ENCODE results near the gene REPS1. TPM values are rescaled to one million over a fixed set of nuclear protein-coding genes. Genes with fewer than 3 reads are reported as not detected.
"Not testable (repeated sequence)": the region's sequence is repeated elsewhere in the genome, so short reads cannot be mapped to it uniquely, and the experiment has no call there.

The REPS1 gene
- polyA plus RNA-seq, 1 experiment: 27.2 TPM

GRCh38 chr6:139028658-139029469 lies 40.8 kb upstream of the REPS1 start, which contains the start of gene ABRACL:
ABRACL (plus strand) TSS chr6:139028745; CDS start chr6:139034161, 5,416 bp downstream.
- CTCF ChIA-PET: no interaction called here
- H3K27me3 ChIP-seq (ENCODE audit: control insufficient read depth, insufficient read depth, low read length): no peaks in the 10 kb centered on the region
- DNase-seq (ENCODE audit: low read depth): no peak

GRCh38 chr6:139028215-139028657 lies 40.2 kb upstream of the REPS1 start:
- DNase-seq (ENCODE audit: low read depth): no peak
- H3K4me3 ChIP-seq (ENCODE audit: low read depth, low read length): peak overlapping the region; percentile 68
- H3K27me3 ChIP-seq (ENCODE audit: control insufficient read depth, insufficient read depth, low read length): no peaks in the 10 kb centered on the region
- ChIA-PET CTCF (no interaction called here), POLR2A (no interaction called here)
- no peak for TF ChIP-seq CTCF (IDR thresholded peaks at IDR 0.05; ENCODE audit: insufficient read depth, low read depth, low read length)
- H3K36me3 ChIP-seq (ENCODE audit: control insufficient read depth, insufficient read depth, low read length): peaks cover under 1% of the 10 kb centered on the region; the same call in 1 of the 2 replicates

More at GRCh38 chr6:139028658-139029469, 40.8 kb upstream of the REPS1 start, which contains the start of gene ABRACL:
- POLR2A ChIA-PET: interaction anchor here (0.6 kb wide), 1 partner anchor 69 kb away, joined by 3 read pairs; no protein-coding TSS in a partner anchor
- peak within 1 kb of the TSS; percentile 68 for H3K4me3 ChIP-seq (ENCODE audit: low read depth, low read length)
- peaks cover 3% of the 10 kb centered on the region; the same call in 1 of the 2 replicates for H3K36me3 ChIP-seq (ENCODE audit: control insufficient read depth, insufficient read depth, low read length)
- no peak for TF ChIP-seq CTCF (IDR thresholded peaks at IDR 0.05; ENCODE audit: insufficient read depth, low read depth, low read length)

GRCh38 chr6:139027620-139028182 lies 39.6 kb upstream of the REPS1 start:
- no peaks in the 10 kb centered on the region for H3K36me3 ChIP-seq (ENCODE audit: control insufficient read depth, insufficient read depth, low read length)
- H3K4me3 ChIP-seq (ENCODE audit: low read depth, low read length): peak overlapping the region; percentile 68
- DNase-seq (ENCODE audit: low read depth): no peak
- POLR2A ChIA-PET: no interaction called here
- CTCF ChIA-PET: interaction anchor here (0.6 kb wide), 1 partner anchor 18 kb away, joined by 4 read pairs; no protein-coding TSS in a partner anchor
- no peaks in the 10 kb centered on the region for H3K27me3 ChIP-seq (ENCODE audit: control insufficient read depth, insufficient read depth, low read length)
- TF ChIP-seq CTCF (IDR thresholded peaks at IDR 0.05; ENCODE audit: insufficient read depth, low read depth, low read length): no peak

- CTCF ChIA-PET; H3K27me3 ChIP-seq (ENCODE audit: control insufficient read depth, insufficient read depth, low read length); POLR2A ChIA-PET; DNase-seq (ENCODE audit: low read depth); H3K4me3 ChIP-seq (ENCODE audit: low read depth, low read length); H3K36me3 ChIP-seq (ENCODE audit: control insufficient read depth, insufficient read depth, low read length): not testable (repeated sequence)
Observed at GRCh38 chr6:139025416-139025815, 37.4 kb upstream of the REPS1 start.

- ChIA-PET CTCF (no interaction called here), POLR2A (no interaction called here)
- no peak for DNase-seq (ENCODE audit: low read depth)
- no peak for TF ChIP-seq CTCF (IDR thresholded peaks at IDR 0.05; ENCODE audit: insufficient read depth, low read depth, low read length)
- Histone ChIP-seq H3K27me3 (ENCODE audit: control insufficient read depth, insufficient read depth, low read length) (no peaks in the 10 kb centered on the region), H3K4me3 (ENCODE audit: low read depth, low read length) (no peak overlapping the region), H3K36me3 (ENCODE audit: control insufficient read depth, insufficient read depth, low read length) (no peaks in the 10 kb centered on the region)
Observed at GRCh38 chr6:139020689-139021088, 32.6 kb upstream of the REPS1 start.
